ENCODE data around the gene CCDC154. TPM values are rescaled to one million over a fixed set of nuclear protein-coding genes. Genes with fewer than 3 reads are reported as not detected.

CCDC154 gene
- total and polyA plus RNA-seq, 2 donors (not counting 1 experiment from before 2014, with no cell fraction given), result 12.4 to 22.9 TPM

- Histone ChIP-seq H3K27me3 (replicated peaks in 1 of 4; ENCODE audit: control extremely low read depth in 1 of 4, control insufficient read depth in 3 of 4, insufficient read depth in 4 of 4, low read length in 3 of 4) (no peaks in the 10 kb centered on the region), H3K27ac (ENCODE audit: low read length in 2 of 2) (peak overlapping the region in 1 of 2 donors; percentile 50), H3K4me2 (replicated peaks; ENCODE audit: low read depth, low read length, poor library complexity, severe bottlenecking) (peak overlapping the region; percentile 76), H3K4me3 (ENCODE audit: control extremely low read depth in 1 of 5, extremely low read depth in 1 of 5, insufficient read depth in 1 of 5, low read depth in 2 of 5, low read length in 4 of 5) (peak overlapping the region in 2 of 5 experiments; percentile 15 to 37), H3K4me1 (ENCODE audit: control insufficient read depth in 2 of 2, insufficient read depth in 2 of 2, low read length in 2 of 2) (peaks cover 15 to 34% of the 10 kb centered on the region in 2 donors), H4K20me1 (ENCODE audit: control insufficient read depth, insufficient read depth, low read length, poor library complexity, severe bottlenecking) (no peaks in the 10 kb centered on the region), H3K9me3 (ENCODE audit: control extremely low read depth in 1 of 3, control insufficient read depth in 2 of 3, insufficient read depth in 1 of 3, low read length in 2 of 3) (no peaks in the 10 kb centered on the region), H3K79me2 (ENCODE audit: control insufficient read depth, insufficient read depth, low read length) (peaks cover 6% of the 10 kb centered on the region), H2AFZ (ENCODE audit: insufficient read depth, low read depth, low read length, poor library complexity, severe bottlenecking) (peak overlapping the region; percentile 66), H3K36me3 (replicated peaks in 1 of 2; ENCODE audit: control extremely low read depth in 1 of 2, control insufficient read depth in 1 of 2, extremely low read depth in 1 of 2, insufficient read depth in 2 of 2, low read length in 1 of 2) (no peaks in the 10 kb centered on the region), H3K9ac (ENCODE audit: low read length) (peak overlapping the region; percentile 35)
- H3K27ac Mint-ChIP-seq, result no peak overlapping the region
- DNase-seq (no peak), ATAC-seq (ENCODE audit: low read depth) (no peak)
- H3K9me3 Mint-ChIP-seq (ENCODE audit: insufficient read depth), result no peaks in the 10 kb centered on the region
- 90% methylated on average over 50 of the region's 53 CpGs for WGBS (ENCODE audit: insufficient coverage)
- ChIA-PET CTCF (interaction anchor here (0.8 to 3.4 kb wide), 11 partner anchors 11 to 278 kb away, joined by 3 to 22 read pairs (median 4); partner anchors contain the start of genes MAPK8IP3 and TELO2), POLR2A (interaction anchor here (0.7 to 1.3 kb wide), 2 partner anchors 7 to 36 kb away, joined by 3 to 9 read pairs; partner anchors contain the start of gene UQCC4)
- H3K4me3 Mint-ChIP-seq, result no peak overlapping the region
- TF ChIP-seq CTCF (IDR thresholded peaks at IDR 0.05) (no peak), EZH2 (IDR thresholded peaks at IDR 0.05; ENCODE audit: borderline replicate concordance, insufficient read depth, low read depth, low read length, poor library complexity, severe bottlenecking) (no peak)
- H3K27me3 Mint-ChIP-seq, result no peaks in the 10 kb centered on the region
- intact Hi-C loops (cut with micrococcal nuclease), result loop anchor here (1.0 kb wide), 1 partner anchor 111 kb away; no protein-coding TSS in a partner anchor
- H3K4me1 Mint-ChIP-seq, result peaks cover 5% of the 10 kb centered on the region
Measured at GRCh38 chr16:1427473-1428461, 16.6 kb downstream of the CCDC154 start.
